Peyer's patch (tissue), 4 donors: ENCODE measurements around the gene TMED8. TPM values are rescaled to one million over a fixed set of nuclear protein-coding genes. Genes with fewer than 3 reads are reported as not detected.

ENCODE experiments used
- DNase-seq, 3 donors: peaks; one replicate each; pipeline ENCODE4 v3.0.0-alpha.2; 2017 to 2019
- H3K27ac ChIP-seq, 4 donors: fragments of 200-600 bp; sonication (generic); one replicate each; pipeline ENCODE4 v1.5.1; 2016 to 2019
- H3K27me3 ChIP-seq, 2 donors: fragments of 200-600 bp; sonication (generic); one replicate each; pipeline ENCODE4 v1.5.1; 2019
- H3K36me3 ChIP-seq, 3 donors: fragments of 200-600 bp; sonication (generic); one replicate each; pipeline ENCODE4 v1.5.1; 2016 to 2019
- H3K4me1 ChIP-seq, 4 donors: fragments of 200-600 bp; sonication (generic); one replicate each; pipeline ENCODE4 v1.5.1; 2016 to 2019
- H3K4me3 ChIP-seq, 4 donors: fragments of 200-600 bp; sonication (generic); 1 replicate in 3 of 4; 2 replicates in 1 of 4; pipeline ENCODE4 v1.5.1; 2016 to 2019; ENCODE audit warnings: mild to moderate bottlenecking in 1 of 4
- H3K9me3 ChIP-seq, 4 donors: fragments of 200-600 bp; sonication (generic); one replicate each; pipeline ENCODE4 v1.5.1; 2016 to 2019; ENCODE audit warnings: mild to moderate bottlenecking in 1 of 4
- POLR2A ChIP-seq, 2 donors: fragments of 450-650 bp; IDR thresholded peaks; one replicate each; pipeline ENCODE4 v1.5.1; 2017; ENCODE audit warnings: antibody characterized with exemption in 2 of 2, mild to moderate bottlenecking in 2 of 2, moderate library complexity in 2 of 2
- total RNA-seq, 4 donors: library from RNA; depleted of rRNA; stranded (reverse); fragments of >200 nt; gene quantifications; one replicate each; pipeline ENCODE4 v1.1.0, GENCODE V29; 2016
- TF ChIP-seq, protein P1 (sequence below), 6 experiments: fragments of 450-650 bp in 4 of 6; fragments of 200-600 bp in 2 of 6; sonication (generic) in 1 of 6; IDR thresholded peaks; one replicate each; pipeline ENCODE4 v1.5.1; 2017 to 2019; ENCODE audit warnings: antibody characterized with exemption in 6 of 6, mild to moderate bottlenecking in 3 of 6, moderate library complexity in 1 of 6

TMED8 gene
- total RNA-seq, 4 donors from 2014 or later, result 7.4 to 9.9 (median 7.5) TPM

DNA sequence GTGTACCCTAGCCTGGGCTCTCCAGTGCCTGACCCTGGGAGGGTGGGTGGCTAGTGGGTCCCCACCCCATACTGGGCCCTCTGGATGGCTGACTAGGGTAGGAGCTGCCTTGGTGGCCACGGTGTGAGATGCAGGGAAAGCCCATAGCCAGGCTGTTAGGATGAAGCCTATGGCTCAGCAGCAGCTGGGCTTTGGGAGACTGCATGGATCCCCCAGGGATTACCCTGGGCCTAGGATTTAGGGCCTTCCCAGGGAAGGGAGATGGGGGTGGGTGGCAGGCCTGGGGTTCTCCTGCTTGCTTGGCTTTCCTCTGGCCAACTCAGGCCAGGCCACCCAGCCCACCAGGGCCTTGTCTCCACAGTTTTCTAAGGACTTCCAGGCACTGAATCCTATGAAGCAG, 49.8 kb downstream of the TMED8 start:
- TF ChIP-seq, protein P1, sequence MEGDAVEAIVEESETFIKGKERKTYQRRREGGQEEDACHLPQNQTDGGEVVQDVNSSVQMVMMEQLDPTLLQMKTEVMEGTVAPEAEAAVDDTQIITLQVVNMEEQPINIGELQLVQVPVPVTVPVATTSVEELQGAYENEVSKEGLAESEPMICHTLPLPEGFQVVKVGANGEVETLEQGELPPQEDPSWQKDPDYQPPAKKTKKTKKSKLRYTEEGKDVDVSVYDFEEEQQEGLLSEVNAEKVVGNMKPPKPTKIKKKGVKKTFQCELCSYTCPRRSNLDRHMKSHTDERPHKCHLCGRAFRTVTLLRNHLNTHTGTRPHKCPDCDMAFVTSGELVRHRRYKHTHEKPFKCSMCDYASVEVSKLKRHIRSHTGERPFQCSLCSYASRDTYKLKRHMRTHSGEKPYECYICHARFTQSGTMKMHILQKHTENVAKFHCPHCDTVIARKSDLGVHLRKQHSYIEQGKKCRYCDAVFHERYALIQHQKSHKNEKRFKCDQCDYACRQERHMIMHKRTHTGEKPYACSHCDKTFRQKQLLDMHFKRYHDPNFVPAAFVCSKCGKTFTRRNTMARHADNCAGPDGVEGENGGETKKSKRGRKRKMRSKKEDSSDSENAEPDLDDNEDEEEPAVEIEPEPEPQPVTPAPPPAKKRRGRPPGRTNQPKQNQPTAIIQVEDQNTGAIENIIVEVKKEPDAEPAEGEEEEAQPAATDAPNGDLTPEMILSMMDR (IDR thresholded peaks at IDR 0.05), result no peak
- TF ChIP-seq POLR2A (IDR thresholded peaks at IDR 0.05), result no peak
- H3K27ac ChIP-seq, result no peak overlapping the region
- H3K4me1 ChIP-seq, result peaks cover 0 to 5% (median 0%) of the 10 kb centered on the region in 4 donors
- H3K36me3 ChIP-seq, result no peaks in the 10 kb centered on the region
- no peak overlapping the region for H3K4me3 ChIP-seq
- DNase-seq, result no peak
- H3K9me3 ChIP-seq, result no peaks in the 10 kb centered on the region
- no peaks in the 10 kb centered on the region for H3K27me3 ChIP-seq

DNA sequence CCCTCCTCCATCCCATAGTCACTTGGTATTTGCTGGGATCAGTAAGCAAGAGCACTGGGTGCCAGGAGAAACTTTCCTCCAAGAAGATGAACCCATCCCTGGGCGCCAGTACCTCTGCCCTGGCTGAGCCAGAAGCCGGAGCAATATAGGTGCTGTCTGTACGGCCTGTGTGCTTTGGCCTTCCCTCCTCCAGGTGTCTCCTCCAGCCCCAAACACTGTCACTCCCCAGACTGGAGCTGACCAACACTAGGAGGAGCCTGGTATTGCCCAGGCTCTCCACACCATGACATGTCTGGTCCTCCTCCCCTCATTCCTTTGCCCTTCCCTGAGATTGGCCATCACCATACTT, 51.2 kb downstream of the TMED8 start:
- Histone ChIP-seq H3K27ac (no peak overlapping the region), H3K4me1 (peaks cover 0 to 7% (median 0%) of the 10 kb centered on the region in 4 donors), H3K4me3 (no peak overlapping the region), H3K27me3 (no peaks in the 10 kb centered on the region), H3K36me3 (no peaks in the 10 kb centered on the region), H3K9me3 (no peaks in the 10 kb centered on the region)
- TF ChIP-seq, protein P1 (IDR thresholded peaks at IDR 0.05), result no peak
- no peak for TF ChIP-seq POLR2A (IDR thresholded peaks at IDR 0.05)
- no peak for DNase-seq

DNA sequence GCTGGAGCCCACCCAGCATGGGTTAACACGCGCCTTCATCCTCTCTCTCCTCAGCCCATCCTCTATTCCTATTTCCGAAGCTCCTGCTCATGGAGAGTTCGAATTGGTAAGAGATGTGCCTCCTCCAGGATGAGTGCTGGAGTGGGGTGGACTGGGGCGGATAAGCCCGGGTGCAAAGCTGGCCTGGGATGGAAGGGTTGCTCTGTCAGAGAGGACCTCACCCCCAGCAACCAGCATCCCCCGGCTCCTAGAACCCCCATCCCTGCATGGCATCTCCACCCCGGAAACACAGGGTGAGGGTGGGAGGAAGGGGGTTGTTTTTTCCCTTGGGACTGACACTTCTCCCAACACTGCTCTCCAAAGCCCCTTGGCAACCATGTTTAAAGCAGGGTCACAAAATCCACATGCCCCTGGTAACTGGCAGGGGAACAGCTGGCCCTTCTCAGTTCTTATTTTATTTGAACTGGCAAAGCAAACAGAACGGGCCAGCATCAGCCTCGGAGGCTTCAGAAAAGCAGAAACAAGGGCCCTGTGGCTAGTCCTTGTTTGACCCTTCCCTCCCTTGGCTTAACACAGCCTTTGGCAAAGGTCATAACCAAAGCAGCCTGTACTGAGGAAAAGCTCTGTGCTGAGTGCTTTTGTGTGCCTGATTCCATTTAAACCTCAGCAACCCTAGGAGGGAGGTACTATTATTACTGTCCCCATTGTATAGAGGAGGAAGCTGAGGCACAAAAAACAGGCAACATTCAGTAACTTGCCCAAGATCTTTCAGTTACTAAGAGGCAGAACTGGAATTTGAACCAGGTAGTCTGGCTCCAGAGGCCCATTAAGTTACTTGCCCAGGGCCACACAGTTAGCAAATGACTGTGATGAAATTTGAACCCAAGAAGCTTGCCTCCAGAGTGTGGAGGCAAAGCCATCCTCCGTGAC, 51.8 kb downstream of the TMED8 start:
- Histone ChIP-seq H3K27ac (no peak overlapping the region), H3K4me1 (peaks cover 0 to 8% (median 0%) of the 10 kb centered on the region in 4 donors), H3K9me3 (no peaks in the 10 kb centered on the region), H3K27me3 (no peaks in the 10 kb centered on the region), H3K4me3 (no peak overlapping the region), H3K36me3 (no peaks in the 10 kb centered on the region)
- TF ChIP-seq, protein P1 (IDR thresholded peaks at IDR 0.05), result no peak
- TF ChIP-seq POLR2A (IDR thresholded peaks at IDR 0.05), result no peak
- DNase-seq, result no peak

DNA sequence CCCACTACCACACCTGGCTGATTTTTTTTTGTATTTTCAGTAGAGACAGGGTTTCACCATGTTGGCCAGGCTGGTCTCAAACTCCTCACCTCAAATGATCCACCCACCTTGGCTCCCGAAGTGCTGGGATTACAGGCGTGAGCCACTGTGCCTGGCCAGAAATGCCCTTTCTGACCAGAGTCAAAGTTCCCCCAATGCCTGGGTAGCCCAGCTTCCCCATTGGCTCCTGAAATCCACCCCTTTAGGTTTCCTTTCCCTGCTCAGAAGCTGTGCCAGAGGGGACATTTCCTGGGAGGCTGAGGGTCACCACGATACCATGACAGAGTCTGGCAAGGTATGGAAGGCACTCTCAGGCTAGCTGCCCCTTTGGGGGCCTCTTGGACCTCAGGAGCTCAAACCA, 52.6 kb downstream of the TMED8 start:
- TF ChIP-seq, protein P1 (IDR thresholded peaks at IDR 0.05), result no peak
- TF ChIP-seq POLR2A (IDR thresholded peaks at IDR 0.05), result no peak
- Histone ChIP-seq H3K27me3 (no peaks in the 10 kb centered on the region), H3K9me3 (no peaks in the 10 kb centered on the region), H3K27ac (no peak overlapping the region), H3K4me3 (no peak overlapping the region), H3K4me1 (peaks cover 0 to 16% (median 0%) of the 10 kb centered on the region in 4 donors), H3K36me3 (no peaks in the 10 kb centered on the region)
- no peak for DNase-seq

DNA sequence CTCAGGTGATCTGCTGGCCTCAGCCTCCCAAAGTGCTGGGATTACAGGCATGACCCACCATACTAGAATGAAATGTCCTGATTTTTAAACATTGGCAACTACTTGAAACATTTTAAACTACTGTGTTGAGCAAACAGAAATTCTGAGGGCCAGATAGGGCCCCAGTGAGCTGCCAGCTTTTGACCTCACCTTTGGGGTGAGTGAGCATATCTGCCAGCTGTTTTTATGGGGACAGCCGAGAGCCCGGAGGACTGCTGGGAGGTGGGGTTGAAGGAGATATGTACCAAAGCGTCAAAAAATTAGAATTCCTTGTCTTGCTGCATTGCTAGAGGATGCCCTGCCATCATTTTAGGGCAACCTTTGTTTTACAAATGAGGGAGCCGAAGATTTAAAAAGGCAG, 53.3 kb downstream of the TMED8 start:
- no peak overlapping the region for H3K4me3 ChIP-seq

More for the DNA sequence above, 53.3 kb downstream of the TMED8 start:
- Histone ChIP-seq H3K4me1 (peaks cover 0 to 16% (median 0%) of the 10 kb centered on the region in 4 donors), H3K27me3 (no peaks in the 10 kb centered on the region), H3K27ac (no peak overlapping the region), H3K36me3 (no peaks in the 10 kb centered on the region), H3K9me3 (no peaks in the 10 kb centered on the region)
- no peak for TF ChIP-seq POLR2A (IDR thresholded peaks at IDR 0.05)
- TF ChIP-seq, protein P1 (IDR thresholded peaks at IDR 0.05), result no peak
- DNase-seq, result no peak
